A549 (cell line): ENCODE data around the gene MRTO4. TPM values are rescaled to one million over a fixed set of nuclear protein-coding genes. Genes with fewer than 3 reads are reported as not detected.
A peak's percentile ranks its signal among the peaks of the same experiment; 100 is the strongest.
"Not testable (repeated sequence)": the region's sequence is repeated elsewhere in the genome, so short reads cannot be mapped to it uniquely, and the experiment has no call there.

Experiments used
- ATAC-seq, 2 experiments: fragments of 200-7000 bp in 1 of 2; fragments of >200 bp in 1 of 2; cut with Nextera tagmentation in 1 of 2; cut with Tn5 transposase in 1 of 2; 3 replicates each; pipeline versions ENCODE4 v1.8.0 to v1.9.1; 2018 to 2020; ENCODE audit warnings: mild to moderate bottlenecking in 1 of 2, moderate library complexity in 1 of 2
- CTCF ChIA-PET: fragments of 300-600 bp; sonication (Branson Sonifier 250); formaldehyde crosslinking; extraction: SDS; loops from one replicate; lab custom pipeline; 2021; ENCODE audit warnings: antibody characterized with exemption, inconsistent platforms; lab: Yijun Ruan, JAX
- POLR2A ChIA-PET: fragments of 350-600 bp; formaldehyde crosslinking; extraction: SDS; loops from one replicate; lab custom pipeline; 2021; ENCODE audit warnings: antibody characterized with exemption, inconsistent platforms; lab: Yijun Ruan, JAX
- DNase-seq, 2 experiments: peaks; one replicate each; pipeline versions ENCODE4 v3.0.0 to v3.0.0-alpha.2; 2011 to 2016; ENCODE audit warnings: low read depth in 1 of 2, low spot score in 1 of 2
- FAIRE-seq: peaks from 2 replicates; lab custom pipeline; 2011; peaks lifted over from hg19 to GRCh38; lab: Jason Lieb, UNC
- H3K27ac ChIP-seq, 2 experiments: fragments of >200 bp; sonication (Bioruptor Twin); formaldehyde crosslinking; 3 replicates each; pipeline ENCODE4 v1.5.1; 2016 to 2017
- H3K4me1 ChIP-seq: fragments of >200 bp; sonication (Bioruptor Twin); formaldehyde crosslinking; 3 replicates; pipeline ENCODE4 v1.6.1; 2016
- H3K4me2 ChIP-seq: fragments of >200 bp; sonication (Bioruptor Twin); formaldehyde crosslinking; 3 replicates; pipeline ENCODE4 v1.6.1; 2016
- H3K4me3 ChIP-seq: fragments of >200 bp; sonication (Bioruptor Twin); formaldehyde crosslinking; 3 replicates; pipeline ENCODE4 v1.5.1; 2016
- H3K9me3 ChIP-seq: fragments of >200 bp; sonication (Bioruptor Twin); formaldehyde crosslinking; 3 replicates; pipeline ENCODE4 v1.6.1; 2016
- BHLHE40 ChIP-seq: IDR thresholded peaks from 2 replicates; pipeline ENCODE4 v1.6.1; 2012; ENCODE audit warnings: low read depth, low read length, inconsistent platforms
- CBX2 ChIP-seq: fragments of 200-600 bp; sonication (generic); IDR thresholded peaks from 2 replicates; pipeline ENCODE4 v1.6.1; 2016; ENCODE audit warnings: low read depth, mild to moderate bottlenecking, borderline replicate concordance
- CHD2 ChIP-seq: fragments of 150-350 bp; IDR thresholded peaks from 2 replicates; pipeline ENCODE4 v1.6.1; 2014; ENCODE audit warnings: low read length; ENCODE audit not compliant: partially characterized antibody
- EHF ChIP-seq: fragments of 250-450 bp; sonication (Bioruptor Pico); IDR thresholded peaks from 2 replicates; pipeline ENCODE4 v1.5.0; 2020; ENCODE audit warnings: mild to moderate bottlenecking
- EHMT2 ChIP-seq: fragments of 200-600 bp; sonication (generic); IDR thresholded peaks from 2 replicates; pipeline ENCODE4 v1.6.1; 2016; ENCODE audit warnings: antibody characterized with exemption, low read depth, mild to moderate bottlenecking, moderate library complexity
- ESRRA ChIP-seq: fragments of 150-350 bp; IDR thresholded peaks from 2 replicates; pipeline ENCODE4 v1.6.1; 2014; ENCODE audit warnings: mild to moderate bottlenecking, low read length, borderline replicate concordance
- FOSB ChIP-seq: fragments of 250-450 bp; sonication (Bioruptor Pico); IDR thresholded peaks from 2 replicates; pipeline ENCODE4 v1.5.0; 2020; ENCODE audit warnings: mild to moderate bottlenecking, moderate library complexity
- FOSL2 ChIP-seq, 2 experiments: fragments of 450-650 bp in 1 of 2; fragments of >200 bp in 1 of 2; sonication (Bioruptor Twin) in 1 of 2; formaldehyde crosslinking; IDR thresholded peaks; 2 replicates each; pipeline versions ENCODE4 v1.5.0 to v1.6.1; 2016 to 2020; ENCODE audit warnings: mild to moderate bottlenecking in 1 of 2, moderate library complexity in 1 of 2
- FOXS1 ChIP-seq: fragments of 250-450 bp; sonication (Bioruptor Pico); IDR thresholded peaks from 2 replicates; pipeline ENCODE4 v1.5.0; 2020; ENCODE audit warnings: mild to moderate bottlenecking, moderate library complexity
- KDM1A ChIP-seq: fragments of 200-600 bp; sonication (generic); IDR thresholded peaks from 2 replicates; pipeline ENCODE4 v1.6.1; 2016; ENCODE audit warnings: low read depth, mild to moderate bottlenecking
- NFE2L2 ChIP-seq: fragments of 150-350 bp; conservative IDR thresholded peaks from 2 replicates; pipeline ENCODE4 v1.6.1; 2014; ENCODE audit warnings: low read length
- NR3C1 ChIP-seq: fragments of >200 bp; sonication (Bioruptor Twin); formaldehyde crosslinking; IDR thresholded peaks from 3 replicates; pipeline ENCODE4 v1.6.1; 2017
- RAD21 ChIP-seq, 2 experiments: fragments of >200 bp in 1 of 2; sonication (Bioruptor Twin) in 1 of 2; formaldehyde crosslinking in 1 of 2; IDR thresholded peaks in 1 of 2; conservative IDR thresholded peaks in 1 of 2; 2 replicates in 1 of 2; 3 replicates in 1 of 2; pipeline ENCODE4 v1.6.1; 2012 to 2018; ENCODE audit warnings: inconsistent platforms in 1 of 2
- RARB ChIP-seq: fragments of 250-450 bp; sonication (Bioruptor Pico); IDR thresholded peaks from 2 replicates; pipeline ENCODE4 v1.8.0; 2021; ENCODE audit warnings: mild to moderate bottlenecking, moderate library complexity
- RCOR1 ChIP-seq: fragments of 150-350 bp; IDR thresholded peaks from 2 replicates; pipeline ENCODE4 v1.6.1; 2014; ENCODE audit warnings: antibody characterized with exemption, low read length, low read depth
- SREBF2 ChIP-seq: fragments of 450-650 bp; IDR thresholded peaks from 2 replicates; pipeline ENCODE4 v1.6.1; 2014; ENCODE audit warnings: mild to moderate bottlenecking, moderate library complexity
- TFCP2L1 ChIP-seq: fragments of 250-450 bp; sonication (Bioruptor Pico); IDR thresholded peaks from 2 replicates; pipeline ENCODE4 v1.5.0; 2021; ENCODE audit warnings: mild to moderate bottlenecking
- USF2 ChIP-seq: fragments of 450-650 bp; IDR thresholded peaks from 2 replicates; pipeline ENCODE4 v1.6.1; 2014; ENCODE audit warnings: antibody characterized with exemption
- ZC3H11A ChIP-seq: fragments of 450-650 bp; IDR thresholded peaks from 2 replicates; pipeline ENCODE4 v1.6.1; 2014; ENCODE audit warnings: antibody characterized with exemption, mild to moderate bottlenecking
- ZNF302 ChIP-seq: fragments of 250-450 bp; sonication (Bioruptor Pico); IDR thresholded peaks from 2 replicates; pipeline ENCODE4 v1.9.0; 2021; ENCODE audit warnings: inconsistent platforms, mild to moderate bottlenecking, moderate library complexity
- ZSCAN20 ChIP-seq: fragments of 250-450 bp; sonication (Bioruptor Pico); IDR thresholded peaks from 2 replicates; pipeline ENCODE4 v1.8.0; 2022; ENCODE audit warnings: mild to moderate bottlenecking, moderate library complexity
- WGBS: methylation state at CpG from one replicate; pipeline ENCODE4 v1.1.6; 2017; ENCODE audit errors: missing lambda C conversion rate; 5-methylcytosine and 5-hydroxymethylcytosine counted together
- polyA plus RNA-seq, 4 experiments: library from polyadenylated mRNA; depleted of rRNA in 3 of 4; stranded (reverse); fragments of >200 nt; fragmentation: RNase III in 1 of 4; extraction: RNeasy Plus Mini Kit Qiagen cat#74134 plus additional on column Dnase treatment in 1 of 4; gene quantifications; 2 replicates in 3 of 4; 3 replicates in 1 of 4; pipeline ENCODE4 v1.2.3, GENCODE V29; 2011 to 2017
- TF ChIP-seq, protein P1 (sequence below): fragments of >200 bp; sonication (Bioruptor Twin); formaldehyde crosslinking; IDR thresholded peaks from 2 replicates; pipeline ENCODE4 v1.6.1; 2016

MRTO4 gene
- polyA plus RNA-seq, 2 of the 4 experiments (the other 2 are of a cell fraction) = 61.7 to 66.4 TPM

- FAIRE-seq, H3K27ac ChIP-seq, DNase-seq, ATAC-seq, H3K9me3 ChIP-seq, H3K4me1 ChIP-seq, H3K4me2 ChIP-seq, H3K4me3 ChIP-seq, POLR2A ChIA-PET: not testable (repeated sequence)
- CTCF ChIA-PET = interaction anchor here (0.6 to 1.6 kb wide), 4 partner anchors 8 to 597 kb away, joined by 3 to 7 read pairs (median 4); no protein-coding TSS in a partner anchor
- 92% methylated on average over 16 of the region's 16 CpGs for WGBS
Observed at GRCh38 chr1:19231736-19232523, 19.7 kb upstream of the MRTO4 start.

GRCh38 chr1:19232524-19232846 is 19.1 kb upstream of the MRTO4 start:
- H3K4me1 ChIP-seq = no peaks in the 10 kb centered on the region
- ATAC-seq (peak; percentile 36 to 54; a peak in 3 of 6 replicates), FAIRE-seq (no peak), DNase-seq (no peak)
- H3K4me3 ChIP-seq = no peak overlapping the region
- no peaks in the 10 kb centered on the region for H3K9me3 ChIP-seq
- ChIA-PET CTCF (interaction anchor here (0.6 to 1.3 kb wide), 2 partner anchors 86 to 597 kb away, joined by 3 read pairs; no protein-coding TSS in a partner anchor), POLR2A (no interaction called here)
- no peak for TF ChIP-seq RARB (CRISPR knock-in tag)
- no peak for TF ChIP-seq RCOR1
- no peak for TF ChIP-seq NFE2L2
- TF ChIP-seq USF2 = no peak
- TF ChIP-seq CHD2 = no peak
- TF ChIP-seq ZNF302 (CRISPR knock-in tag) = no peak
- TF ChIP-seq FOSL2 (IDR thresholded peaks at IDR 0.05) = no peak
- TF ChIP-seq FOSL2 (CRISPR knock-in tag; IDR thresholded peaks at IDR 0.05) = no peak
- no peak for TF ChIP-seq RAD21 (conservative IDR thresholded peaks at IDR 0.05 in 1 of 2, IDR thresholded peaks at IDR 0.05 in 1 of 2)
- TF ChIP-seq BHLHE40 = no peak
- TF ChIP-seq EHF (CRISPR knock-in tag) = no peak
- no peak for TF ChIP-seq KDM1A
- no peak for TF ChIP-seq NR3C1
- no peak for TF ChIP-seq SREBF2
- TF ChIP-seq FOXS1 (CRISPR knock-in tag) = no peak
- no peak overlapping the region for H3K27ac ChIP-seq
- no peak overlapping the region for H3K4me2 ChIP-seq

DNA sequence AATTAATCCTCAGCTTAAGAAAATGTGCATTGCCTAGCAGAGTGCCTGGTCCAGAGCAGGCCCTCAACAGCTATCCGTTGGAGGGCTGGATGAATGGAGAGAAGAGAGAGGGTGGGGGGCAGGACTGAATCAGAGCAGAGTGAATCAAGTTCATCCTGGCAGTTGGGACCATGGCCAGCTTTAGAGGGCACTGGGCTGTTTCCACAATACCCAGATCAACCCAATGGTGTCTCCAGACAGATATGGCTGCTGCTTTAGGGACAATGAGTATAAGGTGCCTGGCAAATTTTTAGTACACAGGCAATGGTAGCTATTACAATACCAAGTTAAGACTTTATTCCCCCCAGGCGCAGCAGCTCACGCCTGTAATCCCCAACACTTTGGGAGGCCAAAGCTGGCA is 17.4 kb upstream of the MRTO4 start:
- 89% methylated on average over 3 of the region's 3 CpGs for WGBS
- no peak for TF ChIP-seq ZC3H11A
- TF ChIP-seq ZSCAN20 (CRISPR knock-in tag) = no peak
- TF ChIP-seq, protein P1, sequence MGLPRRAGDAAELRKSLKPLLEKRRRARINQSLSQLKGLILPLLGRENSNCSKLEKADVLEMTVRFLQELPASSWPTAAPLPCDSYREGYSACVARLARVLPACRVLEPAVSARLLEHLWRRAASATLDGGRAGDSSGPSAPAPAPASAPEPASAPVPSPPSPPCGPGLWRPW = no peak
- TF ChIP-seq EHMT2 = no peak
- no peak for TF ChIP-seq TFCP2L1 (CRISPR knock-in tag)
- no peak for TF ChIP-seq FOSB
- TF ChIP-seq ESRRA = no peak
- TF ChIP-seq CBX2 = no peak
- DNase-seq (no peak), ATAC-seq (no peak), FAIRE-seq (no peak)
- no peak overlapping the region for H3K4me3 ChIP-seq
- H3K9me3 ChIP-seq = no peaks in the 10 kb centered on the region
- H3K4me2 ChIP-seq = no peak overlapping the region
- no peak overlapping the region for H3K27ac ChIP-seq
- ChIA-PET POLR2A (no interaction called here), CTCF (no interaction called here)
- H3K4me1 ChIP-seq = no peaks in the 10 kb centered on the region
